ENCODE data around the gene BCAR1. TPM values are rescaled to one million over a fixed set of nuclear protein-coding genes. Genes with fewer than 3 reads are reported as not detected.

The BCAR1 gene
- total and polyA plus RNA-seq, 2 experiments from 2014 or later = 37.9 to 140 TPM

GRCh38 chr16:75244844-75245758 is 6.3 kb downstream of the BCAR1 start:
- Histone ChIP-seq H3K4me1 (ENCODE audit: insufficient read depth) (peaks cover 47% of the 10 kb centered on the region), H3K9me2 (ENCODE audit: insufficient read depth) (no peaks in the 10 kb centered on the region), H3K4me2 (peak overlapping the region; percentile 42), H3K27ac (ENCODE audit: low read depth) (peak overlapping the region; percentile 93), H3K27me3 (ENCODE audit: insufficient read depth) (no peaks in the 10 kb centered on the region), H3K36me3 (ENCODE audit: insufficient read depth) (no peaks in the 10 kb centered on the region), H2AFZ (no peak overlapping the region), H3K4me3 (no peak overlapping the region), H3F3A (replicated peaks; ENCODE audit: low read depth) (0 out of 2 replicates have a peak, but pooled peaks cover 11% of the 10 kb centered on the region), H4K20me1 (replicated peaks; ENCODE audit: insufficient read depth) (peaks cover 54% of the 10 kb centered on the region), H3K79me2 (replicated peaks; ENCODE audit: insufficient read depth) (peaks cover 94% of the 10 kb centered on the region)
- no peaks in the 10 kb centered on the region; the same call in 1 of the 3 replicates for H3K9me3 Mint-ChIP-seq
- DNase-seq (ENCODE audit: low spot score) (peak; percentile 81), ATAC-seq (peak; percentile 59)
- peak overlapping the region; percentile 50; the same call in 1 of the 3 replicates for H3K4me3 Mint-ChIP-seq
- peak overlapping the region; percentile 97 for H3K27ac Mint-ChIP-seq
- TF ChIP-seq POLR2AphosphoS5 (IDR thresholded peaks at IDR 0.05; ENCODE audit: low read depth) = 0 out of 2 replicates have a peak, but pooled peaks have one; percentile 22
- no peak for TF ChIP-seq EZH2phosphoT487 (IDR thresholded peaks at IDR 0.05; ENCODE audit: unreplicated experiment)
- 0 out of 2 replicates have a peak, but pooled peaks have one; percentile 23 for TF ChIP-seq ETS1 (IDR thresholded peaks at IDR 0.05)
- TF ChIP-seq EZH2 (IDR thresholded peaks at IDR 0.05; ENCODE audit: low read depth, unreplicated experiment) = no peak
- no peak for TF ChIP-seq JUNB (IDR thresholded peaks at IDR 0.05; ENCODE audit: unreplicated experiment)
- peaks cover 35% of the 10 kb centered on the region for H3K36me3 Mint-ChIP-seq (ENCODE audit: low read depth)
- peaks cover 74% of the 10 kb centered on the region for H3K4me1 Mint-ChIP-seq
- H3K27me3 Mint-ChIP-seq (ENCODE audit: insufficient read depth, low read depth, poor library complexity) = peaks cover 36% of the 10 kb centered on the region

GRCh38 chr16:75244225-75244809 is 7.1 kb downstream of the BCAR1 start:
- H3K4me2 ChIP-seq = peak overlapping the region; percentile 42
- Mint-ChIP-seq H3K4me3 (no peak overlapping the region; the same call in 2 of the 3 replicates), H3K4me1 (peaks cover 70% of the 10 kb centered on the region), H3K9me3 (no peaks in the 10 kb centered on the region; the same call in 1 of the 3 replicates), H3K27ac (peak overlapping the region; percentile 97), H3K36me3 (ENCODE audit: low read depth) (peaks cover 39% of the 10 kb centered on the region), H3K27me3 (ENCODE audit: insufficient read depth, low read depth, poor library complexity) (peaks cover 36% of the 10 kb centered on the region)
- H3K36me3 ChIP-seq (ENCODE audit: insufficient read depth) = no peaks in the 10 kb centered on the region
- H3K27me3 ChIP-seq (ENCODE audit: insufficient read depth) = no peaks in the 10 kb centered on the region
- H3F3A ChIP-seq (replicated peaks; ENCODE audit: low read depth) = 0 out of 2 replicates have a peak, but pooled peaks cover 11% of the 10 kb centered on the region
- ATAC-seq (no peak), DNase-seq (ENCODE audit: low spot score) (no peak)
- no peak overlapping the region for H2AFZ ChIP-seq
- H3K4me1 ChIP-seq (ENCODE audit: insufficient read depth) = peaks cover 41% of the 10 kb centered on the region
- peaks cover 46% of the 10 kb centered on the region for H4K20me1 ChIP-seq (replicated peaks; ENCODE audit: insufficient read depth)
- no peak overlapping the region for H3K4me3 ChIP-seq
- H3K27ac ChIP-seq (ENCODE audit: low read depth) = peak overlapping the region; percentile 93
- H3K79me2 ChIP-seq (replicated peaks; ENCODE audit: insufficient read depth) = peaks cover 93% of the 10 kb centered on the region
- H3K9me2 ChIP-seq (ENCODE audit: insufficient read depth) = no peaks in the 10 kb centered on the region
- TF ChIP-seq ZNF114 (CRISPR knock-in tag; IDR thresholded peaks at IDR 0.05) (no peak), REST (IDR thresholded peaks at IDR 0.05; ENCODE audit: unreplicated experiment) (no peak), NANOG (IDR thresholded peaks at IDR 0.05; ENCODE audit: borderline replicate concordance) (no peak), EZH2phosphoT487 (IDR thresholded peaks at IDR 0.05; ENCODE audit: unreplicated experiment) (no peak)
